K562 (cell line): ENCODE results near the gene FMN1. TPM values are rescaled to one million over a fixed set of nuclear protein-coding genes. Genes with fewer than 3 reads are reported as not detected.

Experiments used
- ATAC-seq: fragments of 200-7000 bp; cut with Tn5 transposase; 3 replicates; pipeline ENCODE4 v1.9.1; 2020; ENCODE audit warnings: moderate library complexity
- BruUV-seq: library from RNA; stranded (reverse); fragments of 400-500 nt; replicated peaks from 2 replicates; lab custom pipeline; 2021; lab: Mats Ljungman, UMichigan
- CTCF ChIA-PET: fragments of 300-600 bp; formaldehyde crosslinking; extraction: SDS; loops from one replicate; lab custom pipeline; 2021; ENCODE audit warnings: low intra/inter-chr PET ratio; lab: Yijun Ruan, JAX
- POLR2A ChIA-PET: fragments of 300-600, 350-650 bp; sonication (Branson Sonifier 250); formaldehyde crosslinking; extraction: SDS; loops from one replicate; lab custom pipeline; 2021; ENCODE audit warnings: antibody characterized with exemption, inconsistent platforms; lab: Yijun Ruan, JAX
- DNase-seq, 4 experiments: peaks; one replicate each; pipeline versions ENCODE4 v3.0.0 to v3.0.0-alpha.2; 2011 to 2018; ENCODE audit warnings: low spot score in 3 of 4, mixed read lengths in 3 of 4; ENCODE audit errors: extremely low read depth in 1 of 4
- FAIRE-seq: peaks from 2 replicates; lab custom pipeline; 2011; peaks lifted over from hg19 to GRCh38; lab: Jason Lieb, UNC
- H2AFZ ChIP-seq: 2 replicates; pipeline ENCODE4 v1.6.0; 2011; ENCODE audit warnings: low read depth, low read length, control low read depth, inconsistent platforms
- H3K27ac ChIP-seq: fragments of 200-600 bp; 3 replicates; pipeline ENCODE4 v1.8.0; 2011; ENCODE audit warnings: low read depth, mild to moderate bottlenecking, control low read depth, inconsistent platforms, low read length, moderate library complexity, mixed read lengths; ENCODE audit errors: extremely low read depth
- H3K27me3 ChIP-seq, 2 experiments: fragments of 300-600 bp in 1 of 2; 2 replicates in 1 of 2; 3 replicates in 1 of 2; pipeline versions ENCODE4 v1.6.0 to v1.8.0; 2011; ENCODE audit warnings: inconsistent platforms in 2 of 2, low read length in 2 of 2, mild to moderate bottlenecking in 1 of 2, mixed read lengths in 1 of 2, moderate library complexity in 1 of 2; ENCODE audit not compliant: control insufficient read depth in 2 of 2, insufficient read depth in 2 of 2
- H3K36me3 ChIP-seq: fragments of 300-600 bp; 3 replicates; pipeline ENCODE4 v1.8.0; 2011; ENCODE audit warnings: mild to moderate bottlenecking, low read length, inconsistent platforms; ENCODE audit not compliant: control insufficient read depth, insufficient read depth
- H3K4me1 ChIP-seq, 2 experiments: fragments of 200-600 bp in 1 of 2; replicated peaks in 1 of 2; 2 replicates in 1 of 2; 3 replicates in 1 of 2; pipeline versions ENCODE4 v1.5.1 to v1.8.0; 2011; ENCODE audit warnings: inconsistent platforms in 2 of 2, low read length in 2 of 2, mild to moderate bottlenecking in 1 of 2, mixed read lengths in 1 of 2, moderate library complexity in 1 of 2; ENCODE audit not compliant: control insufficient read depth in 2 of 2, insufficient read depth in 2 of 2
- H3K4me2 ChIP-seq: 2 replicates; pipeline ENCODE4 v1.6.1; 2011; ENCODE audit warnings: low read length, control low read depth, inconsistent platforms, mixed read lengths; ENCODE audit not compliant: insufficient read depth
- H3K4me3 ChIP-seq: fragments of 200-600 bp; sonication (generic), shearing (Covaris generic); 2 replicates; pipeline ENCODE4 v1.5.1; 2016; ENCODE audit warnings: control low read depth, inconsistent platforms
- H3K79me2 ChIP-seq: fragments of 200-600 bp; 3 replicates; pipeline ENCODE4 v1.8.0; 2011; ENCODE audit warnings: low read length, inconsistent platforms; ENCODE audit not compliant: control insufficient read depth, insufficient read depth
- H3K9ac ChIP-seq, 2 experiments: 2 replicates each; pipeline versions ENCODE4 v1.6.0 to v1.6.1; 2011; ENCODE audit warnings: low read depth in 2 of 2, low read length in 2 of 2, control low read depth in 1 of 2, inconsistent platforms in 1 of 2, mild to moderate bottlenecking in 1 of 2, mixed read lengths in 1 of 2; ENCODE audit not compliant: insufficient read depth in 1 of 2
- H3K9me1 ChIP-seq: one replicate; pipeline ENCODE4 v1.6.0; 2011; ENCODE audit warnings: inconsistent platforms, mild to moderate bottlenecking, low read length, moderate library complexity; ENCODE audit not compliant: control insufficient read depth, insufficient read depth
- H3K9me3 ChIP-seq: replicated peaks from 2 replicates; pipeline ENCODE4 v1.5.1; 2011; ENCODE audit warnings: low read depth, low read length, inconsistent platforms; ENCODE audit not compliant: control insufficient read depth, insufficient read depth
- H4K20me1 ChIP-seq: replicated peaks from 2 replicates; pipeline ENCODE4 v1.6.1; 2011; ENCODE audit warnings: low read length, inconsistent platforms, mixed read lengths; ENCODE audit not compliant: control insufficient read depth, insufficient read depth
- BRF2 ChIP-seq: IDR thresholded peaks from 3 replicates; pipeline ENCODE4 v1.6.1; 2011; ENCODE audit warnings: borderline replicate concordance, mild to moderate bottlenecking; ENCODE audit not compliant: insufficient read length, insufficient read depth
- POLR2AphosphoS5 ChIP-seq: IDR thresholded peaks from 2 replicates; pipeline ENCODE4 v1.6.1; 2011; ENCODE audit warnings: mild to moderate bottlenecking, low read depth, low read length, moderate library complexity; ENCODE audit not compliant: control insufficient read depth, insufficient read depth
- whole genome bisulfite sequencing: fragments of 100-300 bp; shearing (Covaris generic); methylation state at CpG from one replicate; pipeline ENCODE4 v1.1.6; 2016; ENCODE audit warnings: low coverage, mixed read lengths; ENCODE audit not compliant: insufficient coverage; ENCODE audit errors: missing lambda C conversion rate; 5-methylcytosine and 5-hydroxymethylcytosine counted together
- in situ Hi-C: fragments of 300-500 bp; cut with MboI; formaldehyde crosslinking; loops from 4 replicates; pipeline ENCODE4 v1.15.0; 2018; ENCODE audit warnings: inconsistent platforms, mixed read lengths
- intact Hi-C: fragments of 100-400 bp; cut with micrococcal nuclease; formaldehyde crosslinking; loops from 2 replicates; pipeline ENCODE4 v1.14.2; 2022
- polyA plus RNA-seq, 8 experiments: library from polyadenylated mRNA; depleted of rRNA in 4 of 8; stranded (reverse) in 5 of 8; unstranded in 3 of 8; fragments of >200 nt; fragmentation: Nextera tagmentation in 2 of 8; fragmentation: Illumina TruSeq in 1 of 8; extraction: Ambion mirVana in 2 of 8; extraction: Trizol in 1 of 8; gene quantifications; 2 replicates each; pipeline versions ENCODE4 v1.2.1 to v1.2.3, GENCODE V29; 2011 to 2014; ENCODE audit warnings: inconsistent platforms in 1 of 8, missing spikeins in 1 of 8
- total RNA-seq, 7 experiments: library from RNA; depleted of rRNA in 6 of 7; stranded (reverse); fragments of >200 nt in 6 of 7; fragmentation: Illumina TruSeq in 2 of 7; extraction: Trizol in 2 of 7; gene quantifications; 2 replicates each; pipeline versions ENCODE4 v1.2.1 to v1.2.3, GENCODE V29; 2011 to 2021; ENCODE audit warnings: low replicate concordance in 1 of 7

FMN1 gene
- total and polyA plus RNA-seq, 9 of the 15 experiments (the other 6 are each of a cell fraction or from before 2014, with no cell fraction given): 0.03 to 0.07 (median 0.04) TPM; not detected in 6

GRCh38 chr15:32718227-32718820 is 476.2 kb downstream of the FMN1 start:
- no peak for FAIRE-seq
- ChIA-PET POLR2A (no interaction called here), CTCF (no interaction called here)
- no peaks in the 10 kb centered on the region for H4K20me1 ChIP-seq
- 54% methylated on average over 29 of the region's 60 CpGs for WGBS
- no peak overlapping the region for H3K4me3 ChIP-seq
- intact Hi-C loops (no loop called here), in situ Hi-C loops (no loop called here)
- peaks cover 0 to 13% of the 10 kb centered on the region in 2 experiments; a peak in 2 of 5 replicates for H3K4me1 ChIP-seq
- no peaks in the 10 kb centered on the region for H3K9me1 ChIP-seq
- peaks cover 8 to 17% of the 10 kb centered on the region in 2 experiments; a peak in 3 of 5 replicates for H3K27me3 ChIP-seq
- H3K27ac ChIP-seq: no peak overlapping the region
- no peak overlapping the region for H3K4me2 ChIP-seq
- no peak for TF ChIP-seq POLR2AphosphoS5
- TF ChIP-seq BRF2: no peak
- no peak for DNase-seq
- BruUV-seq: no TSS peak
- ATAC-seq: no peak
- H3K9ac ChIP-seq: no peak overlapping the region
- H3K36me3 ChIP-seq: no peaks in the 10 kb centered on the region
- no peaks in the 10 kb centered on the region for H3K79me2 ChIP-seq
- no peaks in the 10 kb centered on the region for H3K9me3 ChIP-seq
- no peak overlapping the region for H2AFZ ChIP-seq
